SK-N-SH (cell line): ENCODE data around the gene RIPPLY3. TPM values are rescaled to one million over a fixed set of nuclear protein-coding genes. Genes with fewer than 3 reads are reported as not detected.

ENCODE experiments used
- CTCF ChIA-PET: fragments of 300-600, 350-600 bp; formaldehyde crosslinking; extraction: SDS; loops from one replicate; lab custom pipeline; 2021; lab: Yijun Ruan, JAX
- POLR2A ChIA-PET: fragments of 350-600 bp; sonication (Branson Sonifier 250); formaldehyde crosslinking; extraction: SDS; loops from one replicate; lab custom pipeline; 2020; ENCODE audit warnings: antibody characterized with exemption, inconsistent platforms; lab: Yijun Ruan, JAX
- DNase-seq: peaks from one replicate; pipeline ENCODE4 v3.0.0; 2012
- H2AFZ ChIP-seq: fragments of 200-600 bp; sonication (generic); 2 replicates; pipeline ENCODE4 v1.8.1; 2016; ENCODE audit warnings: antibody characterized with exemption, mild to moderate bottlenecking, low read depth
- H3F3A ChIP-seq: fragments of 200-600 bp; sonication (generic); replicated peaks from 2 replicates; pipeline ENCODE3; 2016; ENCODE audit warnings: antibody characterized with exemption, mild to moderate bottlenecking; ENCODE audit not compliant: insufficient read depth
- H3K27ac ChIP-seq, 2 experiments: fragments of 200-500 bp in 1 of 2; fragments of 200-600 bp in 1 of 2; sonication (Bioruptor generic) in 1 of 2; sonication (generic), shearing (Covaris generic) in 1 of 2; 2 replicates each; pipeline versions ENCODE4 v1.5.1 to v1.6.1; 2014 to 2016; ENCODE audit warnings: low read depth in 2 of 2, inconsistent platforms in 1 of 2, low read length in 1 of 2, mild to moderate bottlenecking in 1 of 2, mixed read lengths in 1 of 2
- H3K27me3 ChIP-seq: fragments of 200-600 bp; sonication (generic), shearing (Covaris generic); 2 replicates; pipeline ENCODE4 v1.6.1; 2016; ENCODE audit warnings: mixed run types; ENCODE audit not compliant: insufficient read depth
- H3K36me3 ChIP-seq, 2 experiments: fragments of 200-500 bp in 1 of 2; fragments of 200-600 bp in 1 of 2; sonication (Bioruptor generic) in 1 of 2; sonication (generic) in 1 of 2; replicated peaks in 1 of 2; 2 replicates each; pipeline versions ENCODE3 to v1.5.1; 2014 to 2016; ENCODE audit warnings: low read length in 1 of 2, mild to moderate bottlenecking in 1 of 2; ENCODE audit not compliant: insufficient read depth in 2 of 2, control insufficient read depth in 1 of 2
- H3K4me1 ChIP-seq, 2 experiments: fragments of 200-500 bp in 1 of 2; fragments of 200-600 bp in 1 of 2; sonication (Bioruptor generic) in 1 of 2; sonication (generic), shearing (Covaris generic) in 1 of 2; 2 replicates each; pipeline versions ENCODE4 v1.5.1 to v1.6.1; 2014 to 2016; ENCODE audit warnings: low read depth in 1 of 2, low read length in 1 of 2, mixed run types in 1 of 2; ENCODE audit not compliant: insufficient read depth in 2 of 2, control insufficient read depth in 1 of 2
- H3K4me2 ChIP-seq: fragments of 200-600 bp; sonication (generic), shearing (Covaris generic); 2 replicates; pipeline ENCODE4 v1.6.1; 2017; ENCODE audit warnings: mixed run types
- H3K4me3 ChIP-seq, 2 experiments: fragments of 200-500 bp in 1 of 2; fragments of 200-600 bp in 1 of 2; sonication (Bioruptor generic) in 1 of 2; sonication (generic), shearing (Covaris generic) in 1 of 2; 2 replicates each; pipeline versions ENCODE4 v1.5.1 to v1.8.1; 2014 to 2016; ENCODE audit warnings: low read depth in 2 of 2, inconsistent platforms in 1 of 2, low read length in 1 of 2, mild to moderate bottlenecking in 1 of 2, mixed read lengths in 1 of 2, moderate library complexity in 1 of 2
- H3K79me2 ChIP-seq: fragments of 200-600 bp; sonication (generic); 2 replicates; pipeline ENCODE4 v1.8.1; 2017; ENCODE audit warnings: mild to moderate bottlenecking; ENCODE audit not compliant: insufficient read depth
- H3K9ac ChIP-seq: fragments of 200-600 bp; sonication (generic); 2 replicates; pipeline ENCODE4 v1.6.1; 2017; ENCODE audit warnings: mixed run types
- H3K9me2 ChIP-seq: fragments of 200-600 bp; sonication (generic); 2 replicates; pipeline ENCODE4 v1.6.1; 2017; ENCODE audit warnings: mixed run types
- H3K9me3 ChIP-seq: fragments of 200-600 bp; sonication (generic); 2 replicates; pipeline ENCODE4 v1.6.1; 2017; ENCODE audit warnings: mixed run types, mild to moderate bottlenecking, moderate library complexity
- H4K20me1 ChIP-seq: fragments of 200-600 bp; sonication (generic); 2 replicates; pipeline ENCODE4 v1.6.1; 2017; ENCODE audit warnings: mild to moderate bottlenecking, mixed run types; ENCODE audit not compliant: insufficient read depth
- CHD2 ChIP-seq: fragments of 150-350 bp; IDR thresholded peaks from 2 replicates; pipeline ENCODE4 v1.6.1; 2018; ENCODE audit warnings: low read length; ENCODE audit not compliant: partially characterized antibody
- ELF1 ChIP-seq: IDR thresholded peaks from 2 replicates; pipeline ENCODE4 v1.4.0; 2012
- EP300 ChIP-seq, 2 experiments: IDR thresholded peaks; 2 replicates each; pipeline versions ENCODE4 v1.4.0 to v1.6.1; 2012; ENCODE audit warnings: borderline replicate concordance in 1 of 2, low read depth in 1 of 2, low read length in 1 of 2
- EZH2phosphoT487 ChIP-seq: fragments of 200-600 bp; sonication (generic); IDR thresholded peaks from 2 replicates; pipeline ENCODE4 v1.6.1; 2017; ENCODE audit warnings: low read depth, mixed run types, mild to moderate bottlenecking, antibody characterized with exemption, moderate library complexity, borderline replicate concordance
- FOXJ3 ChIP-seq: sonication (generic); formaldehyde crosslinking; IDR thresholded peaks from 2 replicates; pipeline ENCODE4 v1.5.1; 2020; ENCODE audit warnings: mild to moderate bottlenecking, missing genetic modification reagents
- GABPA ChIP-seq: IDR thresholded peaks from 2 replicates; pipeline ENCODE4 v1.4.0; 2012; ENCODE audit warnings: low read depth, mild to moderate bottlenecking
- GATA2 ChIP-seq: sonication (generic); formaldehyde crosslinking; IDR thresholded peaks from 2 replicates; pipeline ENCODE4 v1.5.0; 2020; ENCODE audit warnings: mild to moderate bottlenecking, missing genetic modification reagents
- JUND ChIP-seq: IDR thresholded peaks from 2 replicates; pipeline ENCODE4 v1.4.0; 2012
- MEF2A ChIP-seq: IDR thresholded peaks from 2 replicates; pipeline ENCODE4 v1.4.0; 2012; ENCODE audit warnings: low read depth, borderline replicate concordance
- NRF1 ChIP-seq: IDR thresholded peaks from 2 replicates; pipeline ENCODE4 v1.6.1; 2012; ENCODE audit warnings: low read depth, mild to moderate bottlenecking, low read length
- RCOR1 ChIP-seq: fragments of 150-350 bp; IDR thresholded peaks from 2 replicates; pipeline ENCODE4 v1.6.1; 2017; ENCODE audit warnings: antibody characterized with exemption, low read length
- RFX5 ChIP-seq: IDR thresholded peaks from 2 replicates; pipeline ENCODE4 v1.6.1; 2012; ENCODE audit warnings: mild to moderate bottlenecking, improper control_type of control experiment, low read length
- RXRA ChIP-seq: IDR thresholded peaks from 2 replicates; pipeline ENCODE4 v1.4.0; 2012; ENCODE audit warnings: low read depth, mild to moderate bottlenecking, borderline replicate concordance
- SIN3A ChIP-seq: IDR thresholded peaks from 2 replicates; pipeline ENCODE4 v1.6.1; 2012; ENCODE audit warnings: low read depth, mild to moderate bottlenecking, low read length, moderate library complexity, borderline replicate concordance
- TAF1 ChIP-seq: IDR thresholded peaks from 2 replicates; pipeline ENCODE4 v1.6.1; 2012; ENCODE audit warnings: low read depth, mild to moderate bottlenecking, low read length, moderate library complexity, borderline replicate concordance
- TEAD4 ChIP-seq: IDR thresholded peaks from 2 replicates; pipeline ENCODE4 v1.4.0; 2012; ENCODE audit warnings: mild to moderate bottlenecking, borderline replicate concordance; ENCODE audit not compliant: insufficient read depth
- YY1 ChIP-seq: IDR thresholded peaks from 2 replicates; pipeline ENCODE4 v1.4.0; 2012; ENCODE audit warnings: low read depth, mild to moderate bottlenecking
- WGBS: methylation state at CpG from one replicate; pipeline ENCODE4 v1.1.6; 2017; ENCODE audit warnings: low lambda C conversion rate; 5-methylcytosine and 5-hydroxymethylcytosine counted together
- polyA plus RNA-seq, 3 experiments: library from polyadenylated mRNA; depleted of rRNA; stranded (reverse); fragments of >200 nt; gene quantifications; 2 replicates each; pipeline ENCODE4 v1.2.3, GENCODE V29; 2012
- TF ChIP-seq, protein P1 (sequence below): fragments of 200-600 bp; sonication (generic); IDR thresholded peaks from 2 replicates; pipeline ENCODE4 v1.6.1; 2017; ENCODE audit warnings: antibody characterized with exemption, mild to moderate bottlenecking, moderate library complexity
- TF ChIP-seq, protein P2 (sequence below): IDR thresholded peaks from 2 replicates; pipeline ENCODE4 v1.4.0; 2012; ENCODE audit warnings: low read depth
- TF ChIP-seq, protein P3 (sequence below): fragments of 150-350 bp; IDR thresholded peaks from 2 replicates; pipeline ENCODE4 v1.6.1; 2016; ENCODE audit warnings: mild to moderate bottlenecking, low read depth, low read length
- TF ChIP-seq, protein P4 (sequence below): IDR thresholded peaks from 2 replicates; pipeline ENCODE4 v1.6.1; 2012; ENCODE audit warnings: mild to moderate bottlenecking, low read depth, low read length, moderate library complexity

RIPPLY3 gene
- polyA plus RNA-seq, 1 of the 3 experiments (the other 2 are of a cell fraction) = 0.03 TPM

DNA sequence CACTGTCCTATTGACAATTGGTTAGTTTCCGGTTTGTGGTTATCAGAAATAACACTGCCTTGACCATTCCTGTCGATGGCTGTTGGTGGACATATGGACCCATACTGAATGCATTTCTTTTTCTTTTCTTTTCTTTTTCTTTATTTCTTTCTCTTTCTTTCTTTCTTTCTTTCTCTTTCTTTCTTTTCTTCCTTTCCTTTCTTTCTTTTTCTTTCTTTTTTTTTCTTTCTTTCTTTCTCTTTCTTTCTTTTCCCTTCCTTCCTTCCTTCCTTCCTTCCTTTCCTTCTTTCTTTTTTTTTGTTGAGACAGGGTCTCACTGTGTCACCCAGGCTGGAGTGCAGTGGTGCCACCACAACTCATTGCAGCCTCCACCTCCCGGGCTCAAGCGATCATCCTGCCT lies 24.4 kb downstream of the RIPPLY3 start:
- 86% methylated on average over 4 of the region's 4 CpGs for WGBS

DNA sequence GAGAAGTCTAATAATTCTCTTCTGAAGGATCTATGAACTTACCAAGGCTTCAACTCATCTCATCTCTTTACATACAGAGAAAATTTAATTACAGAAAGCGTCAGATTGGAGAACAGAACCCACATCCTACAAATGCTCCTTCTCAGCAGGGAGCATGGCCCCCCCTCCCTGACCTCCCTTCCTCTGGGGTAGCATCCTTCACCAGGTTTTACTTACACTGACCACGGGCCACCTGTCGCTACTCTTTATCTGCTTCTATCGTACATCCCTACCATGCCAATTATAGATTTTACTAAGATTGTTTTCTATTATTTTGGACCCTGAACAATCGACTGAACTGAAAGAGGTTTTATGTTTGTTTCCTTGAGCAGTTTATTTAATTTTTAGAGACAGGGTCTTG lies 25.8 kb downstream of the RIPPLY3 start:
- no peaks in the 10 kb centered on the region for H3K36me3 ChIP-seq
- peak overlapping the region; percentile 19; the same call in 1 of the 2 replicates for H3K4me2 ChIP-seq
- ChIA-PET CTCF (interaction anchor here (0.6 to 1.6 kb wide), 2 partner anchors 22 to 381 kb away, joined by 3 to 5 read pairs; no protein-coding TSS in a partner anchor), POLR2A (no interaction called here)
- H3K4me3 ChIP-seq = no peak overlapping the region
- H4K20me1 ChIP-seq = no peaks in the 10 kb centered on the region
- no peak for DNase-seq
- no peak overlapping the region for H2AFZ ChIP-seq
- TF ChIP-seq TAF1 (no peak), TEAD4 (no peak), JUND (no peak), RCOR1 (no peak), FOXJ3 (no peak), NRF1 (no peak), GABPA (no peak), SIN3A (no peak), GATA2 (CRISPR knock-in tag) (no peak), YY1 (no peak), EZH2phosphoT487 (no peak), MEF2A (no peak)
- TF ChIP-seq, protein P1, sequence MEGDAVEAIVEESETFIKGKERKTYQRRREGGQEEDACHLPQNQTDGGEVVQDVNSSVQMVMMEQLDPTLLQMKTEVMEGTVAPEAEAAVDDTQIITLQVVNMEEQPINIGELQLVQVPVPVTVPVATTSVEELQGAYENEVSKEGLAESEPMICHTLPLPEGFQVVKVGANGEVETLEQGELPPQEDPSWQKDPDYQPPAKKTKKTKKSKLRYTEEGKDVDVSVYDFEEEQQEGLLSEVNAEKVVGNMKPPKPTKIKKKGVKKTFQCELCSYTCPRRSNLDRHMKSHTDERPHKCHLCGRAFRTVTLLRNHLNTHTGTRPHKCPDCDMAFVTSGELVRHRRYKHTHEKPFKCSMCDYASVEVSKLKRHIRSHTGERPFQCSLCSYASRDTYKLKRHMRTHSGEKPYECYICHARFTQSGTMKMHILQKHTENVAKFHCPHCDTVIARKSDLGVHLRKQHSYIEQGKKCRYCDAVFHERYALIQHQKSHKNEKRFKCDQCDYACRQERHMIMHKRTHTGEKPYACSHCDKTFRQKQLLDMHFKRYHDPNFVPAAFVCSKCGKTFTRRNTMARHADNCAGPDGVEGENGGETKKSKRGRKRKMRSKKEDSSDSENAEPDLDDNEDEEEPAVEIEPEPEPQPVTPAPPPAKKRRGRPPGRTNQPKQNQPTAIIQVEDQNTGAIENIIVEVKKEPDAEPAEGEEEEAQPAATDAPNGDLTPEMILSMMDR = no peak
- peaks cover 0 to 4% of the 10 kb centered on the region in 2 experiments; a peak in 1 of 4 replicates for H3K4me1 ChIP-seq
- peaks cover 16% of the 10 kb centered on the region for H3F3A ChIP-seq
- H3K27me3 ChIP-seq = 0 out of 2 replicates have a peak, but pooled peaks cover 5% of the 10 kb centered on the region
- H3K9ac ChIP-seq = no peak overlapping the region
- H3K79me2 ChIP-seq = no peaks in the 10 kb centered on the region
- no peaks in the 10 kb centered on the region for H3K9me3 ChIP-seq
- 65% methylated on average over 5 of the region's 5 CpGs for WGBS
- no peak overlapping the region for H3K27ac ChIP-seq
- no peaks in the 10 kb centered on the region for H3K9me2 ChIP-seq

More for the DNA sequence above, 24.4 kb downstream of the RIPPLY3 start:
- Histone ChIP-seq H3K4me3 (no peak overlapping the region), H3K4me2 (no peak overlapping the region), H3K9ac (no peak overlapping the region), H3K4me1 (peaks cover 0 to 4% of the 10 kb centered on the region in 2 experiments; a peak in 1 of 4 replicates), H2AFZ (no peak overlapping the region), H3K27me3 (peaks cover 5% of the 10 kb centered on the region; the same call in 1 of the 2 replicates), H3K79me2 (no peaks in the 10 kb centered on the region), H3K9me3 (no peaks in the 10 kb centered on the region), H3K27ac (no peak overlapping the region), H3K36me3 (no peaks in the 10 kb centered on the region), H4K20me1 (no peaks in the 10 kb centered on the region), H3K9me2 (no peaks in the 10 kb centered on the region), H3F3A (peaks cover 16% of the 10 kb centered on the region)
- TF ChIP-seq EZH2phosphoT487 (no peak), FOXJ3 (no peak), EP300 (IDR thresholded peaks at IDR 0.05; ENCODE audit: borderline replicate concordance in 1 of 2, low read depth in 1 of 2, low read length in 1 of 2) (no peak), ELF1 (no peak), RXRA (no peak), RFX5 (no peak), CHD2 (no peak), SIN3A (no peak), MEF2A (no peak)
- TF ChIP-seq, protein P2, sequence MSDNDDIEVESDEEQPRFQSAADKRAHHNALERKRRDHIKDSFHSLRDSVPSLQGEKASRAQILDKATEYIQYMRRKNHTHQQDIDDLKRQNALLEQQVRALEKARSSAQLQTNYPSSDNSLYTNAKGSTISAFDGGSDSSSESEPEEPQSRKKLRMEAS = no peak
- TF ChIP-seq, protein P3, sequence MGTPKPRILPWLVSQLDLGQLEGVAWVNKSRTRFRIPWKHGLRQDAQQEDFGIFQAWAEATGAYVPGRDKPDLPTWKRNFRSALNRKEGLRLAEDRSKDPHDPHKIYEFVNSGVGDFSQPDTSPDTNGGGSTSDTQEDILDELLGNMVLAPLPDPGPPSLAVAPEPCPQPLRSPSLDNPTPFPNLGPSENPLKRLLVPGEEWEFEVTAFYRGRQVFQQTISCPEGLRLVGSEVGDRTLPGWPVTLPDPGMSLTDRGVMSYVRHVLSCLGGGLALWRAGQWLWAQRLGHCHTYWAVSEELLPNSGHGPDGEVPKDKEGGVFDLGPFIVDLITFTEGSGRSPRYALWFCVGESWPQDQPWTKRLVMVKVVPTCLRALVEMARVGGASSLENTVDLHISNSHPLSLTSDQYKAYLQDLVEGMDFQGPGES = no peak
- TF ChIP-seq, protein P4, sequence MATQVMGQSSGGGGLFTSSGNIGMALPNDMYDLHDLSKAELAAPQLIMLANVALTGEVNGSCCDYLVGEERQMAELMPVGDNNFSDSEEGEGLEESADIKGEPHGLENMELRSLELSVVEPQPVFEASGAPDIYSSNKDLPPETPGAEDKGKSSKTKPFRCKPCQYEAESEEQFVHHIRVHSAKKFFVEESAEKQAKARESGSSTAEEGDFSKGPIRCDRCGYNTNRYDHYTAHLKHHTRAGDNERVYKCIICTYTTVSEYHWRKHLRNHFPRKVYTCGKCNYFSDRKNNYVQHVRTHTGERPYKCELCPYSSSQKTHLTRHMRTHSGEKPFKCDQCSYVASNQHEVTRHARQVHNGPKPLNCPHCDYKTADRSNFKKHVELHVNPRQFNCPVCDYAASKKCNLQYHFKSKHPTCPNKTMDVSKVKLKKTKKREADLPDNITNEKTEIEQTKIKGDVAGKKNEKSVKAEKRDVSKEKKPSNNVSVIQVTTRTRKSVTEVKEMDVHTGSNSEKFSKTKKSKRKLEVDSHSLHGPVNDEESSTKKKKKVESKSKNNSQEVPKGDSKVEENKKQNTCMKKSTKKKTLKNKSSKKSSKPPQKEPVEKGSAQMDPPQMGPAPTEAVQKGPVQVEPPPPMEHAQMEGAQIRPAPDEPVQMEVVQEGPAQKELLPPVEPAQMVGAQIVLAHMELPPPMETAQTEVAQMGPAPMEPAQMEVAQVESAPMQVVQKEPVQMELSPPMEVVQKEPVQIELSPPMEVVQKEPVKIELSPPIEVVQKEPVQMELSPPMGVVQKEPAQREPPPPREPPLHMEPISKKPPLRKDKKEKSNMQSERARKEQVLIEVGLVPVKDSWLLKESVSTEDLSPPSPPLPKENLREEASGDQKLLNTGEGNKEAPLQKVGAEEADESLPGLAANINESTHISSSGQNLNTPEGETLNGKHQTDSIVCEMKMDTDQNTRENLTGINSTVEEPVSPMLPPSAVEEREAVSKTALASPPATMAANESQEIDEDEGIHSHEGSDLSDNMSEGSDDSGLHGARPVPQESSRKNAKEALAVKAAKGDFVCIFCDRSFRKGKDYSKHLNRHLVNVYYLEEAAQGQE = no peak
- DNase-seq = no peak
- ChIA-PET POLR2A (no interaction called here), CTCF (interaction anchor here (1.6 kb wide), 1 partner anchor 21 kb away, joined by 5 read pairs; no protein-coding TSS in a partner anchor)
